ENCODE results near the gene P2RY6. TPM values are rescaled to one million over a fixed set of nuclear protein-coding genes. Genes with fewer than 3 reads are reported as not detected.
A peak's percentile ranks its signal among the peaks of the same experiment; 100 is the strongest.

Gene P2RY6
- total RNA-seq, 4 donors from 2014 or later = 0.93 to 4.0 (median 2.8) TPM

GRCh38 chr11:73320763-73321603, 48.8 kb downstream of the P2RY6 start:
- peaks cover 71 to 100% of the 10 kb centered on the region in 2 donors for H3K4me1 ChIP-seq
- no peaks in the 10 kb centered on the region for H3K9me3 ChIP-seq
- peak overlapping the region; percentile 80 to 99 (median 97) for H3K27ac ChIP-seq
- TF ChIP-seq POLR2A (IDR thresholded peaks at IDR 0.05) = no peak
- TF ChIP-seq, protein P1, sequence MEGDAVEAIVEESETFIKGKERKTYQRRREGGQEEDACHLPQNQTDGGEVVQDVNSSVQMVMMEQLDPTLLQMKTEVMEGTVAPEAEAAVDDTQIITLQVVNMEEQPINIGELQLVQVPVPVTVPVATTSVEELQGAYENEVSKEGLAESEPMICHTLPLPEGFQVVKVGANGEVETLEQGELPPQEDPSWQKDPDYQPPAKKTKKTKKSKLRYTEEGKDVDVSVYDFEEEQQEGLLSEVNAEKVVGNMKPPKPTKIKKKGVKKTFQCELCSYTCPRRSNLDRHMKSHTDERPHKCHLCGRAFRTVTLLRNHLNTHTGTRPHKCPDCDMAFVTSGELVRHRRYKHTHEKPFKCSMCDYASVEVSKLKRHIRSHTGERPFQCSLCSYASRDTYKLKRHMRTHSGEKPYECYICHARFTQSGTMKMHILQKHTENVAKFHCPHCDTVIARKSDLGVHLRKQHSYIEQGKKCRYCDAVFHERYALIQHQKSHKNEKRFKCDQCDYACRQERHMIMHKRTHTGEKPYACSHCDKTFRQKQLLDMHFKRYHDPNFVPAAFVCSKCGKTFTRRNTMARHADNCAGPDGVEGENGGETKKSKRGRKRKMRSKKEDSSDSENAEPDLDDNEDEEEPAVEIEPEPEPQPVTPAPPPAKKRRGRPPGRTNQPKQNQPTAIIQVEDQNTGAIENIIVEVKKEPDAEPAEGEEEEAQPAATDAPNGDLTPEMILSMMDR (IDR thresholded peaks at IDR 0.05) = no peak
- no peaks in the 10 kb centered on the region for H3K27me3 ChIP-seq
- intact Hi-C loops (cut with DNase I) = no loop called here
- H3K4me3 ChIP-seq (replicated peaks in 1 of 3) = no peak overlapping the region
- 50 to 53% methylated on average over 9 to 10 of the region's 10 CpGs for WGBS, 2 donors
- peak; percentile 54 to 62 for DNase-seq
- no peaks in the 10 kb centered on the region for H3K36me3 ChIP-seq

- H3K4me1 ChIP-seq = peaks cover 65 to 100% of the 10 kb centered on the region in 2 donors
- peak; percentile 51 to 52 for DNase-seq
- no peaks in the 10 kb centered on the region for H3K36me3 ChIP-seq
- H3K4me3 ChIP-seq (replicated peaks in 1 of 3) = no peak overlapping the region
- peak overlapping the region; percentile 80 to 99 (median 97) for H3K27ac ChIP-seq
- no peaks in the 10 kb centered on the region for H3K9me3 ChIP-seq
- 43 to 46% methylated on average over 10 of the region's 10 CpGs for WGBS, 2 donors
- H3K27me3 ChIP-seq = no peaks in the 10 kb centered on the region
- TF ChIP-seq, protein P1 (IDR thresholded peaks at IDR 0.05) = no peak
- TF ChIP-seq POLR2A (IDR thresholded peaks at IDR 0.05) = no peak
- intact Hi-C loops (cut with DNase I) = no loop called here
Measured at GRCh38 chr11:73321604-73322381, 49.7 kb downstream of the P2RY6 start.

GRCh38 chr11:73322382-73323306, 50.5 kb downstream of the P2RY6 start:
- peak overlapping the region; percentile 80 to 99 (median 97) for H3K27ac ChIP-seq
- H3K9me3 ChIP-seq = no peaks in the 10 kb centered on the region
- intact Hi-C loops (cut with DNase I) = no loop called here
- DNase-seq = no peak
- peaks cover 59 to 100% of the 10 kb centered on the region in 2 donors for H3K4me1 ChIP-seq
- H3K36me3 ChIP-seq = no peaks in the 10 kb centered on the region
- 67 to 79% methylated on average over 6 to 7 of the region's 7 CpGs for WGBS, 2 donors
- no peaks in the 10 kb centered on the region for H3K27me3 ChIP-seq
- TF ChIP-seq, protein P1 (IDR thresholded peaks at IDR 0.05) = no peak
- TF ChIP-seq POLR2A (IDR thresholded peaks at IDR 0.05) = no peak
- no peak overlapping the region for H3K4me3 ChIP-seq (replicated peaks in 1 of 3)

DNA sequence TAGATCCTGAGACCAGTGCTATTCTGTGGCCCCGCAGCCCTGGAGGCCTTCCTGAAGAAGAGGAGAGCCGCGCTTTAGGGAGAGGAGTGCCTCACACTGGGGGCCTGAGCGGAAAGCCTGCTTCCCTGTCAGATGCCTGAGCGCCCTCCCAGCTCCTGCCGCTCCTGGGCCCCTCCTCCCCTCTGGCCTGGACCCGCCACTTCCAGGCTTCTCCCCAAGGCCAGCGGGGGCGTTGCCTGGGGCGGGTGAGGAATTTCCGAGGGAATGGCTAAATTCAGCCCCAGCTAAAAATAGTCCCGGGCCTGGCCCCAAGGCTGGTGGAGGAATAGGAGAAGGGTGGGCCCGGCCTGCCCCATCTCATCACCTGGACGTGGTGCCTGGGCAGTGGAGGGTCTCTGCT, 51.3 kb downstream of the P2RY6 start:
- peak overlapping the region; percentile 80 to 99 (median 97) for H3K27ac ChIP-seq
- no peaks in the 10 kb centered on the region for H3K36me3 ChIP-seq
- DNase-seq = peak; percentile 74 to 76
- no peak overlapping the region for H3K4me3 ChIP-seq (replicated peaks in 1 of 3)
- intact Hi-C loops (cut with DNase I) = no loop called here
- WGBS, 2 donors = 50 to 72% methylated on average over 10 to 14 of the region's 14 CpGs
- H3K27me3 ChIP-seq = no peaks in the 10 kb centered on the region
- H3K9me3 ChIP-seq = no peaks in the 10 kb centered on the region
- TF ChIP-seq, protein P1 (IDR thresholded peaks at IDR 0.05) = no peak
- TF ChIP-seq POLR2A (IDR thresholded peaks at IDR 0.05) = peak in 1 of 2 donors; percentile 29
- peaks cover 52 to 96% of the 10 kb centered on the region in 2 donors for H3K4me1 ChIP-seq

Data from thyroid gland (tissue), 4 donors.